Heart right ventricle (tissue), 16 donors: Measurements from ENCODE around the gene NAT9. TPM values are rescaled to one million over a fixed set of nuclear protein-coding genes. Genes with fewer than 3 reads are reported as not detected.
A peak's percentile ranks its signal among the peaks of the same experiment; 100 is the strongest.

Experiments
- ATAC-seq, 8 donors: fragments of 200-7000 bp; cut with Tn5 transposase; one replicate each; pipeline ENCODE4 v1.9.1; 2020; ENCODE audit warnings: mild to moderate bottlenecking in 8 of 8, moderate library complexity in 8 of 8, moderate number of reproducible peaks in 1 of 8
- DNase-seq, 2 donors: peaks; one replicate each; pipeline ENCODE4 v3.0.0-alpha.2; 2020
- H3K27ac ChIP-seq, 10 donors: fragments of 200-600 bp; sonication (generic) in 2 of 10; one replicate each; pipeline versions ENCODE4 v1.5.0 to v1.8.0; 2020 to 2022; ENCODE audit warnings: mild to moderate bottlenecking in 3 of 10
- H3K27me3 ChIP-seq, 7 donors: fragments of 200-600 bp; one replicate each; pipeline ENCODE4 v1.8.0; 2021 to 2022; ENCODE audit warnings: mild to moderate bottlenecking in 2 of 7
- H3K36me3 ChIP-seq, 9 donors: fragments of 200-600 bp; sonication (generic) in 1 of 9; one replicate each; pipeline versions ENCODE4 v1.5.0 to v1.8.0; 2020 to 2022; ENCODE audit warnings: mild to moderate bottlenecking in 2 of 9
- H3K4me1 ChIP-seq, 9 donors: fragments of 200-600 bp; sonication (generic) in 1 of 9; one replicate each; pipeline versions ENCODE4 v1.5.0 to v1.8.0; 2020 to 2022; ENCODE audit warnings: mild to moderate bottlenecking in 4 of 9
- H3K4me3 ChIP-seq, 10 donors: fragments of 200-600 bp; sonication (generic) in 2 of 10; one replicate each; pipeline versions ENCODE4 v1.5.0 to v1.8.0; 2020 to 2022; ENCODE audit warnings: mild to moderate bottlenecking in 7 of 10, moderate library complexity in 2 of 10
- H3K9me3 ChIP-seq, 11 donors: fragments of 200-600 bp in 10 of 11; sonication (generic) in 2 of 11; one replicate each; pipeline versions ENCODE4 v1.5.0 to v1.8.0; 2013 to 2022; ENCODE audit warnings: mild to moderate bottlenecking in 2 of 11, control low read depth in 1 of 11, moderate library complexity in 1 of 11
- CTCF ChIP-seq, 9 donors: fragments of 200-600 bp; sonication (generic) in 2 of 9; IDR thresholded peaks; one replicate each; pipeline versions ENCODE4 v1.5.0 to v1.8.0; 2021 to 2022; ENCODE audit warnings: antibody characterized with exemption in 9 of 9, mild to moderate bottlenecking in 5 of 9, moderate library complexity in 1 of 9
- WGBS, 2 donors: extraction: QIAGEN DNeasy Blood & Tissue Kit; methylation state at CpG; one replicate each; pipeline ENCODE4 v1.1.7; 2013; ENCODE audit warnings: inconsistent platforms in 1 of 2; 5-methylcytosine and 5-hydroxymethylcytosine counted together
- intact Hi-C, 10 donors: fragments of 100-400 bp; cut with DNase I; formaldehyde crosslinking; loops; one replicate each; pipeline versions ENCODE4 v1.11.1 to v1.14.2; 2022
- polyA plus RNA-seq, 2 donors: library from polyadenylated mRNA; stranded (reverse); fragments of 200-250 nt; gene quantifications; one replicate each; pipeline ENCODE4 v1.2.3, GENCODE V29; 2013
- total RNA-seq, 10 donors: library from RNA; stranded (reverse); fragmentation: NEBNext Ultra II Directional in 3 of 10; extraction: Animal tissue kit (Norgen Biotek cat#: 25700) in 3 of 10; gene quantifications; one replicate each; pipeline versions ENCODE4 v1.2.1 to v1.2.4, GENCODE V29; 2021 to 2023
- donor health status: Arrhythmogenic right ventricular cardiomyopathy.
- donor health status: ischemic (EF 13 %, LVEDD 7.1; RV severe dilation, severe dysfunction).
- donor health status: healthy with polysubstance abuse.
- donor health status: DM: no; HTN: yes; CAD: no.
- donor health status: DM: no; HTN: no; CAD: no.
- donor health status: ischemic (EF 25% LVEDD 6.9; RV normal size, moderate dysfunction).
- donor health status: ischemic (EF 25% LVEDD 5.7; RV mildly dilated, moderate dysfunction).
- donor health status: healthy.
- donor health status: DM: yes; HTN: yes; CAD: no.
- donor health status: Ischemic cardiomyopathy.
- donor health status: ischemic (EF 35%, LVEDD 5.7; RV mildly dilated, moderate dysfunction).
- donor health status: nonischemic (EF 11% LVEDD 7.7; RV severe dilation, severe dysfunction).
- donor health status: DM: yes; HTN: yes; CAD: no.
- donor health status: PGD.
- donor health status: ischemic (EF 29% LVEDD 5.4; RV normal size, mild dysfunction).
- donor health status: nonischemic (EF 23%, LVEDD 6.1; RV moderate dilation, normal function).

The NAT9 gene
- total and polyA plus RNA-seq, 12 donors: 10.6 to 42.9 (median 17.1) TPM

GRCh38 chr17:74749279-74750038, 26.7 kb downstream of the NAT9 start:
- intact Hi-C loops: loop anchor here in 4 of 10 donors (2.0 to 10.0 kb wide), 5 partner anchors 21 to 545 kb away; partner anchors contain the start of gene RPL38 (in 1 of the 4)
- TF ChIP-seq CTCF (IDR thresholded peaks at IDR 0.05): no peak
- peak overlapping the region; percentile 68 to 95 (median 88) for H3K4me3 ChIP-seq
- no peaks in the 10 kb centered on the region for H3K9me3 ChIP-seq
- peaks cover 7 to 79% (median 43%) of the 10 kb centered on the region in 9 donors for H3K4me1 ChIP-seq
- DNase-seq (no peak), ATAC-seq (peak in 5 of 8 donors; percentile 0 to 16 (median 14))
- WGBS, 2 donors: 10 to 11% methylated on average over 46 of the region's 46 CpGs
- H3K27ac ChIP-seq: peak overlapping the region in 9 of 10 donors; percentile 70 to 92 (median 84)
- peaks cover 0 to 4% (median 0%) of the 10 kb centered on the region in 9 donors for H3K36me3 ChIP-seq
- no peaks in the 10 kb centered on the region for H3K27me3 ChIP-seq

DNA sequence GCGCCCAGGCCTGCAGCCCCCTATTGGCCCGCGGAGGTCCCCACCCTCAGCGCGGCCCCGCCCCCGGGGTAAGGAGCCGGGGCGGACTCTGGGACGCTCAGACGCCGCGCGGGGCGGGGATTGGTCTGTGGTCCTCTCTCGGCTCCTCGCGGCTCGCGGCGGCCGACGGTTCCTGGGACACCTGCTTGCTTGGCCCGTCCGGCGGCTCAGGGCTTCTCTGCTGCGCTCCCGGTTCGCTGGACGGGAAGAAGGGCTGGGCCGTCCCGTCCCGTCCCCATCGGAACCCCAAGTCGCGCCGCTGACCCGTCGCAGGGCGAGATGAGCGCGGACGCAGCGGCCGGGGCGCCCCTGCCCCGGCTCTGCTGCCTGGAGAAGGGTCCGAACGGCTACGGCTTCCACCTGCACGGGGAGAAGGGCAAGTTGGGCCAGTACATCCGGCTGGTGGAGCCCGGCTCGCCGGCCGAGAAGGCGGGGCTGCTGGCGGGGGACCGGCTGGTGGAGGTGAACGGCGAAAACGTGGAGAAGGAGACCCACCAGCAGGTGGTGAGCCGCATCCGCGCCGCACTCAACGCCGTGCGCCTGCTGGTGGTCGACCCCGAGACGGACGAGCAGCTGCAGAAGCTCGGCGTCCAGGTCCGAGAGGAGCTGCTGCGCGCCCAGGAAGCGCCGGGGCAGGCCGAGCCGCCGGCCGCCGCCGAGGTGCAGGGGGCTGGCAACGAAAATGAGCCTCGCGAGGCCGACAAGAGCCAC, 27.4 kb downstream of the NAT9 start, which contains the start of gene NHERF1:
Gene NHERF1, plus strand, starts transcription at position 100 of the 750 bp plus-strand sequence. Its CDS starts 219 bp downstream, at position 319.
- H3K4me3 ChIP-seq: peak within 1 kb of the TSS; percentile 68 to 95 (median 88)
- H3K9me3 ChIP-seq: no peaks in the 10 kb centered on the region
- 0% methylated on average over 76 to 90 of the region's 90 CpGs for WGBS, 2 donors
- peaks cover 7 to 85% (median 49%) of the 10 kb centered on the region in 9 donors for H3K4me1 ChIP-seq
- H3K27me3 ChIP-seq: no peaks in the 10 kb centered on the region
- peaks cover 0 to 4% (median 0%) of the 10 kb centered on the region in 9 donors for H3K36me3 ChIP-seq
- peak; percentile 93 to 96 for DNase-seq
- peak in 3 of 9 donors; percentile 19 to 37 (median 25) for TF ChIP-seq CTCF (IDR thresholded peaks at IDR 0.05)
- intact Hi-C loops: loop anchor here in 4 of 10 donors (2.0 to 10.0 kb wide), 5 partner anchors 22 to 544 kb away; partner anchors contain the start of gene RPL38 (in 1 of the 4)
- H3K27ac ChIP-seq: peak within 1 kb of the TSS; percentile 37 to 92 (median 82)
- ATAC-seq: peak; percentile 93 to 98 (median 96)

DNA sequence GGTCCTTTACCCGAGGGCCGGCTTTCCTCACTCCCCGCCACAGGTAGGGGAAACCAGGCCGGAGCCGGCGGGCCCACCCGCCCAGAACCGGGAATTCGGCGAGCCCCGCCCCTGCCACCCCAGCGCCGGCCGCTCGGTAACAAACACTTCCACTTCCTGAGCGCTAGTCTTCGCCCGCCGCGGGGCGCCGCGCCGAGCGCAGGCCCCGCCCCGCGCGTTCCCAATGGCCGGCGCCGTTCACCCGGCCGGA, 27.9 kb downstream of the NAT9 start:
- Histone ChIP-seq H3K4me3 (peak overlapping the region; percentile 36 to 95 (median 88)), H3K27me3 (no peaks in the 10 kb centered on the region), H3K9me3 (no peaks in the 10 kb centered on the region), H3K36me3 (peaks cover 0 to 4% (median 0%) of the 10 kb centered on the region in 9 donors), H3K27ac (peak overlapping the region; percentile 37 to 92 (median 82)), H3K4me1 (peaks cover 7 to 88% (median 49%) of the 10 kb centered on the region in 9 donors)
- DNase-seq (no peak), ATAC-seq (no peak)
- WGBS, 2 donors: 0 to 1% methylated on average over 34 of the region's 34 CpGs
- intact Hi-C loops: loop anchor here in 4 of 10 donors (2.0 to 10.0 kb wide), 5 partner anchors 23 to 543 kb away; partner anchors contain the start of gene RPL38 (in 1 of the 4)
- TF ChIP-seq CTCF (IDR thresholded peaks at IDR 0.05): peak in 4 of 9 donors; percentile 5 to 36 (median 24)

- TF ChIP-seq CTCF (IDR thresholded peaks at IDR 0.05): no peak
- Histone ChIP-seq H3K9me3 (no peaks in the 10 kb centered on the region), H3K27ac (peak overlapping the region in 6 of 10 donors; percentile 13 to 92 (median 84)), H3K4me1 (peaks cover 7 to 88% (median 54%) of the 10 kb centered on the region in 9 donors), H3K27me3 (peaks cover 0 to under 1% (median 0%) of the 10 kb centered on the region in 7 donors), H3K36me3 (no peaks in the 10 kb centered on the region), H3K4me3 (no peak overlapping the region)
- ATAC-seq (no peak), DNase-seq (no peak)
- intact Hi-C loops: loop anchor here in 4 of 10 donors (5.0 to 10.0 kb wide), 4 partner anchors 35 to 542 kb away; partner anchors contain the start of gene RPL38 (in 1 of the 4)
- WGBS, 2 donors: 34 to 46% methylated on average over 6 of the region's 6 CpGs
Measured at GRCh38 chr17:74746922-74747321, 29.2 kb downstream of the NAT9 start.
